Neural cell (in vitro differentiated cells): ENCODE measurements around the gene PRELID2.

Experiments
- EP300 ChIP-seq: fragments of 450-650 bp; conservative IDR thresholded peaks from 2 replicates; pipeline ENCODE4 v1.6.1; 2014; ENCODE audit warnings: antibody characterized with exemption, mild to moderate bottlenecking, moderate library complexity; ENCODE audit not compliant: poor library complexity, severe bottlenecking
- EZH2 ChIP-seq: fragments of 200-600, 300-800 bp; shearing (Covaris generic), sonication (generic); IDR thresholded peaks from 2 replicates; pipeline ENCODE4 v1.6.1; 2014; ENCODE audit warnings: antibody characterized with exemption, low read length, borderline replicate concordance, mild to moderate bottlenecking; ENCODE audit not compliant: insufficient read depth, poor library complexity, severe bottlenecking
- MXI1 ChIP-seq: fragments of 450-650 bp; conservative IDR thresholded peaks from 2 replicates; pipeline ENCODE4 v1.6.1; 2014; ENCODE audit warnings: antibody characterized with exemption, mild to moderate bottlenecking; ENCODE audit not compliant: poor library complexity, severe bottlenecking
- POLR2AphosphoS5 ChIP-seq: IDR thresholded peaks from 2 replicates; pipeline ENCODE4 v1.6.1; 2012
- RAD21 ChIP-seq: fragments of 450-650 bp; conservative IDR thresholded peaks from 2 replicates; pipeline ENCODE4 v1.6.1; 2014; ENCODE audit warnings: antibody characterized with exemption, mild to moderate bottlenecking, moderate library complexity
- SMC3 ChIP-seq: fragments of 450-650 bp; conservative IDR thresholded peaks from 2 replicates; pipeline ENCODE4 v1.6.1; 2014; ENCODE audit warnings: antibody characterized with exemption, mild to moderate bottlenecking, moderate library complexity; ENCODE audit not compliant: poor library complexity
- TAF1 ChIP-seq: IDR thresholded peaks from 2 replicates; pipeline ENCODE4 v1.6.1; 2012; ENCODE audit warnings: low read depth
- TF ChIP-seq, protein P1 (sequence below): fragments of 450-650 bp; IDR thresholded peaks from 2 replicates; pipeline ENCODE4 v1.5.1; 2014; ENCODE audit warnings: antibody characterized with exemption, mild to moderate bottlenecking, moderate library complexity; ENCODE audit not compliant: poor library complexity, severe bottlenecking
- TF ChIP-seq, protein P2 (sequence below): IDR thresholded peaks from 2 replicates; pipeline ENCODE4 v1.6.1; 2012; ENCODE audit warnings: borderline replicate concordance

DNA sequence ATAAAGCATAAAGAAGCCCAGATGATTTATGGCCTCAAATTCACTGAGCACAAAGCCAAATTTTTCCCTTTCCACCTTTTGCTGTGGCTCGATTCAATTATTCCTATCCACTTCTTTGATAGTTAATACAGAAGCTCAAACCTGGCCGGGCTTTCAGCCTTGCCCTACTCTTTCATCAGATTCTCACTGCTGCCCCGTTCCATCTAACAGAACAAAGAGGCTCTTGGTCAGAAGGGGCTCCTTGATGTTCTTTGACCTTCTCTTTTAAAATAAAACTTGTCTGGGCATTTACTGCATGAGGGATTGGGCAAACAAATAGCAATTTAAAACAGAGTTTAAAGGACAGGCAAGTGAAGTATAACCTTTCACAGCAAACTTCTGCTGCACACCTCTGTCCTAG lies 27.9 kb upstream of the PRELID2 start:
- TF ChIP-seq, protein P1, sequence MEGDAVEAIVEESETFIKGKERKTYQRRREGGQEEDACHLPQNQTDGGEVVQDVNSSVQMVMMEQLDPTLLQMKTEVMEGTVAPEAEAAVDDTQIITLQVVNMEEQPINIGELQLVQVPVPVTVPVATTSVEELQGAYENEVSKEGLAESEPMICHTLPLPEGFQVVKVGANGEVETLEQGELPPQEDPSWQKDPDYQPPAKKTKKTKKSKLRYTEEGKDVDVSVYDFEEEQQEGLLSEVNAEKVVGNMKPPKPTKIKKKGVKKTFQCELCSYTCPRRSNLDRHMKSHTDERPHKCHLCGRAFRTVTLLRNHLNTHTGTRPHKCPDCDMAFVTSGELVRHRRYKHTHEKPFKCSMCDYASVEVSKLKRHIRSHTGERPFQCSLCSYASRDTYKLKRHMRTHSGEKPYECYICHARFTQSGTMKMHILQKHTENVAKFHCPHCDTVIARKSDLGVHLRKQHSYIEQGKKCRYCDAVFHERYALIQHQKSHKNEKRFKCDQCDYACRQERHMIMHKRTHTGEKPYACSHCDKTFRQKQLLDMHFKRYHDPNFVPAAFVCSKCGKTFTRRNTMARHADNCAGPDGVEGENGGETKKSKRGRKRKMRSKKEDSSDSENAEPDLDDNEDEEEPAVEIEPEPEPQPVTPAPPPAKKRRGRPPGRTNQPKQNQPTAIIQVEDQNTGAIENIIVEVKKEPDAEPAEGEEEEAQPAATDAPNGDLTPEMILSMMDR, result no peak
- no peak for TF ChIP-seq EP300
- TF ChIP-seq RAD21, result no peak
- TF ChIP-seq, protein P2, sequence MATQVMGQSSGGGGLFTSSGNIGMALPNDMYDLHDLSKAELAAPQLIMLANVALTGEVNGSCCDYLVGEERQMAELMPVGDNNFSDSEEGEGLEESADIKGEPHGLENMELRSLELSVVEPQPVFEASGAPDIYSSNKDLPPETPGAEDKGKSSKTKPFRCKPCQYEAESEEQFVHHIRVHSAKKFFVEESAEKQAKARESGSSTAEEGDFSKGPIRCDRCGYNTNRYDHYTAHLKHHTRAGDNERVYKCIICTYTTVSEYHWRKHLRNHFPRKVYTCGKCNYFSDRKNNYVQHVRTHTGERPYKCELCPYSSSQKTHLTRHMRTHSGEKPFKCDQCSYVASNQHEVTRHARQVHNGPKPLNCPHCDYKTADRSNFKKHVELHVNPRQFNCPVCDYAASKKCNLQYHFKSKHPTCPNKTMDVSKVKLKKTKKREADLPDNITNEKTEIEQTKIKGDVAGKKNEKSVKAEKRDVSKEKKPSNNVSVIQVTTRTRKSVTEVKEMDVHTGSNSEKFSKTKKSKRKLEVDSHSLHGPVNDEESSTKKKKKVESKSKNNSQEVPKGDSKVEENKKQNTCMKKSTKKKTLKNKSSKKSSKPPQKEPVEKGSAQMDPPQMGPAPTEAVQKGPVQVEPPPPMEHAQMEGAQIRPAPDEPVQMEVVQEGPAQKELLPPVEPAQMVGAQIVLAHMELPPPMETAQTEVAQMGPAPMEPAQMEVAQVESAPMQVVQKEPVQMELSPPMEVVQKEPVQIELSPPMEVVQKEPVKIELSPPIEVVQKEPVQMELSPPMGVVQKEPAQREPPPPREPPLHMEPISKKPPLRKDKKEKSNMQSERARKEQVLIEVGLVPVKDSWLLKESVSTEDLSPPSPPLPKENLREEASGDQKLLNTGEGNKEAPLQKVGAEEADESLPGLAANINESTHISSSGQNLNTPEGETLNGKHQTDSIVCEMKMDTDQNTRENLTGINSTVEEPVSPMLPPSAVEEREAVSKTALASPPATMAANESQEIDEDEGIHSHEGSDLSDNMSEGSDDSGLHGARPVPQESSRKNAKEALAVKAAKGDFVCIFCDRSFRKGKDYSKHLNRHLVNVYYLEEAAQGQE, result no peak
- no peak for TF ChIP-seq TAF1
- no peak for TF ChIP-seq POLR2AphosphoS5
- TF ChIP-seq EZH2, result no peak
- no peak for TF ChIP-seq MXI1
- no peak for TF ChIP-seq SMC3
